ENCODE results near the gene C1orf210.

The C1orf210 gene

DNA sequence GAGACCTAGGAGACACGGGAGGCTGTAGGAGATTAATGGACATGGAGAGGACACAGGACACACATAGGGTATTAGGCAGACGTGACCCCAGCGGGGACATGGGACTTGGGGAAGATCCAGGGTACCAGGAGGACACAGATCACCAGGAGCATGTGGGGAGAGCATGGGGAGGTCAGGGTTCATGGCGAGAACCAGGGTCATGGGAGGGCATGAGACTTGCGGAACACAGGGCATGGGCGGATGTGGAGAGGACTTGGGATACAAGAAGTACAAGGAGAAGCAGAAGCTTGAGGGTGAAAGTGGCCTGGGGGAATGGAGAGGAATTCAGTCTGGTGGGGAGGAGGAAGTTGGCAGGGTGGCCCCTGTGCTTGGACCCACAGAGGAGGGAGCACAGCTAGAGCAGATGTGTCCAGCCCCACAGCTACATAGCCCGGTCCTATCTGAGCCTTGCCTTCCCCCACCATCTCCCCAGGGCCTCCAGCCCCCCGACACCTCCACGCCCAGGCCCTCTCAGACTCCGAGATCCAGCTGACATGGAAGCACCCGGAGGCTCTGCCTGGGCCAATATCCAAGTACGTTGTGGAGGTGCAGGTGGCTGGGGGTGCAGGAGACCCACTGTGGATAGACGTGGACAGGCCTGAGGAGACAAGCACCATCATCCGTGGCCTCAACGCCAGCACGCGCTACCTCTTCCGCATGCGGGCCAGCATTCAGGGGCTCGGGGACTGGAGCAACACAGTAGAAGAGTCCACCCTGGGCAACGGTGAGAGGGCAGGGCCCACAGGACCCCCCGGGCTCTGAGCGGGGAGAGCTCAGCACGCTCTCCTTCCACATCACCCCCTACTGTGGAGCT is 27.5 kb upstream of the C1orf210 start:
- H3K4me1 ChIP-seq (ENCODE audit: insufficient read depth, poor library complexity, severe bottlenecking) = no peaks in the 10 kb centered on the region
- no peaks in the 10 kb centered on the region for H3K27me3 ChIP-seq (ENCODE audit: insufficient read depth, poor library complexity, severe bottlenecking)
- no peak overlapping the region for H3K4me3 ChIP-seq (ENCODE audit: severe bottlenecking)
- no peak for TF ChIP-seq CTCF (IDR thresholded peaks at IDR 0.05; ENCODE audit: poor library complexity, severe bottlenecking)
- no peaks in the 10 kb centered on the region for H3K9me3 ChIP-seq (ENCODE audit: severe bottlenecking)
- DNase-seq (ENCODE audit: low spot score) (no peak), ATAC-seq (ENCODE audit: low read depth) (no peak)
- H3K36me3 ChIP-seq (ENCODE audit: low read depth) = no peaks in the 10 kb centered on the region
- no peak overlapping the region for H3K27ac ChIP-seq (ENCODE audit: poor library complexity, severe bottlenecking)

DNA sequence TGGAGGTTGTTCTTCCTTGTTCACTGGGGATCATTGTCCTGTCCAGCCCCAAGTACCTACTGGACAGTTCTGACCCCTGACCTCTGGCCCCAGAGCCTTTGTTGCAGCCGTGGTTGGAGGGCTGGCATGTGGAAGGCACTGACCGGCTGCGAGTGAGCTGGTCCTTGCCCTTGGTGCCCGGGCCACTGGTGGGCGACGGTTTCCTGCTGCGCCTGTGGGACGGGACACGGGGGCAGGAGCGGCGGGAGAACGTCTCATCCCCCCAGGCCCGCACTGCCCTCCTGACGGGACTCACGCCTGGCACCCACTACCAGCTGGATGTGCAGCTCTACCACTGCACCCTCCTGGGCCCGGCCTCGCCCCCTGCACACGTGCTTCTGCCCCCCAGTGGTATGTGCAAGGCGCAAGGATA is 26.8 kb upstream of the C1orf210 start:
- H3K36me3 ChIP-seq (ENCODE audit: low read depth) = no peaks in the 10 kb centered on the region
- no peaks in the 10 kb centered on the region for H3K4me1 ChIP-seq (ENCODE audit: insufficient read depth, poor library complexity, severe bottlenecking)
- ATAC-seq (ENCODE audit: low read depth) = no peak
- DNase-seq (ENCODE audit: low spot score) = no peak
- H3K9me3 ChIP-seq (ENCODE audit: severe bottlenecking) = no peaks in the 10 kb centered on the region
- H3K27me3 ChIP-seq (ENCODE audit: insufficient read depth, poor library complexity, severe bottlenecking) = no peaks in the 10 kb centered on the region
- no peak overlapping the region for H3K4me3 ChIP-seq (ENCODE audit: severe bottlenecking)
- H3K27ac ChIP-seq (ENCODE audit: poor library complexity, severe bottlenecking) = no peak overlapping the region
- no peak for TF ChIP-seq CTCF (IDR thresholded peaks at IDR 0.05; ENCODE audit: poor library complexity, severe bottlenecking)

DNA sequence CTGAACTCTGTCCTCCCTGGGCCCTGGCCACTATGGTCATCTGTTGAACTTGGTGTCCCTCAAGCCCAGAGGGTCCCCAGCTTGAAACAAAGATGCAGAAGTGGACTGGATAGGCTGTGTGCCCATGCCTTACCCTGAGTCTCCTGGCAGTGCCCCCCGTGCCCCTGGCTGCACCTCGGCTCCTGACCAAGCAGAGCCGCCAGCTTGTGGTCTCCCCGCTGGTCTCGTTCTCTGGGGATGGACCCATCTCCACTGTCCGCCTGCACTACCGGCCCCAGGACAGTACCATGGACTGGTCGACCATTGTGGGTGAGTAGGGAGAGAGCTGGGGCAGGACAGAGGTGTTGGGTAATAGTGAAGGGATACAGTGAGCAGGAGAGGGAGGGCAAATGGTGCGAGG is 26.1 kb upstream of the C1orf210 start:
- Histone ChIP-seq H3K4me1 (ENCODE audit: insufficient read depth, poor library complexity, severe bottlenecking) (no peaks in the 10 kb centered on the region), H3K27me3 (ENCODE audit: insufficient read depth, poor library complexity, severe bottlenecking) (no peaks in the 10 kb centered on the region), H3K9me3 (ENCODE audit: severe bottlenecking) (no peaks in the 10 kb centered on the region), H3K27ac (ENCODE audit: poor library complexity, severe bottlenecking) (no peak overlapping the region), H3K4me3 (ENCODE audit: severe bottlenecking) (no peak overlapping the region), H3K36me3 (ENCODE audit: low read depth) (no peaks in the 10 kb centered on the region)
- no peak for TF ChIP-seq CTCF (IDR thresholded peaks at IDR 0.05; ENCODE audit: poor library complexity, severe bottlenecking)
- ATAC-seq (ENCODE audit: low read depth) = no peak
- DNase-seq (ENCODE audit: low spot score) = no peak

GRCh38 chr1:43309405-43310025 is 24.1 kb upstream of the C1orf210 start:
- ATAC-seq (ENCODE audit: low read depth) = peak; percentile 69; the same call in 2 of the 3 replicates
- H3K4me1 ChIP-seq (ENCODE audit: insufficient read depth, poor library complexity, severe bottlenecking) = no peaks in the 10 kb centered on the region
- H3K27ac ChIP-seq (ENCODE audit: poor library complexity, severe bottlenecking) = no peak overlapping the region
- DNase-seq (ENCODE audit: low spot score) = no peak
- H3K9me3 ChIP-seq (ENCODE audit: severe bottlenecking) = no peaks in the 10 kb centered on the region
- H3K36me3 ChIP-seq (ENCODE audit: low read depth) = no peaks in the 10 kb centered on the region
- TF ChIP-seq CTCF (IDR thresholded peaks at IDR 0.05; ENCODE audit: poor library complexity, severe bottlenecking) = no peak
- H3K27me3 ChIP-seq (ENCODE audit: insufficient read depth, poor library complexity, severe bottlenecking) = no peaks in the 10 kb centered on the region
- H3K4me3 ChIP-seq (ENCODE audit: severe bottlenecking) = no peak overlapping the region
